ENCODE measurements around the gene GPRIN1. TPM values are rescaled to one million over a fixed set of nuclear protein-coding genes. Genes with fewer than 3 reads are reported as not detected.

Gene GPRIN1
- total RNA-seq, 2 donors from 2014 or later, result 2.1 to 3.1 TPM

GRCh38 chr5:176654856-176655255 lies 44.9 kb upstream of the GPRIN1 start:
- TF ChIP-seq CTCF (IDR thresholded peaks at IDR 0.05), result no peak
- H3K36me3 ChIP-seq, result no peaks in the 10 kb centered on the region
- H3K9me3 ChIP-seq, result no peaks in the 10 kb centered on the region
- intact Hi-C loops (cut with DNase I), result loop anchor here (5.0 kb wide), 1 partner anchor 457 kb away; no protein-coding TSS in a partner anchor
- H3K27me3 ChIP-seq, result no peaks in the 10 kb centered on the region
- DNase-seq, result no peak
- H3K4me3 ChIP-seq, result no peak overlapping the region
- H3K27ac ChIP-seq, result no peak overlapping the region
- no peak overlapping the region for H3K9ac ChIP-seq (ENCODE audit: low read depth in 2 of 2, low read length in 2 of 2)
- peaks cover 9% of the 10 kb centered on the region for H3K4me1 ChIP-seq

- Histone ChIP-seq H3K4me3 (no peak overlapping the region), H3K27ac (no peak overlapping the region), H3K9ac (ENCODE audit: low read depth in 2 of 2, low read length in 2 of 2) (no peak overlapping the region), H3K4me1 (peaks cover 7% of the 10 kb centered on the region), H3K27me3 (no peaks in the 10 kb centered on the region), H3K36me3 (no peaks in the 10 kb centered on the region), H3K9me3 (no peaks in the 10 kb centered on the region)
- intact Hi-C loops (cut with DNase I), result no loop called here
- DNase-seq, result no peak
- TF ChIP-seq CTCF (IDR thresholded peaks at IDR 0.05), result no peak
Measured at GRCh38 chr5:176653401-176654385, 43.7 kb upstream of the GPRIN1 start.

- no peak for DNase-seq
- Histone ChIP-seq H3K9me3 (no peaks in the 10 kb centered on the region), H3K9ac (ENCODE audit: low read depth in 2 of 2, low read length in 2 of 2) (no peak overlapping the region), H3K36me3 (no peaks in the 10 kb centered on the region), H3K4me3 (no peak overlapping the region), H3K27me3 (no peaks in the 10 kb centered on the region), H3K4me1 (peaks cover 7% of the 10 kb centered on the region), H3K27ac (no peak overlapping the region)
- TF ChIP-seq CTCF (IDR thresholded peaks at IDR 0.05), result no peak
- intact Hi-C loops (cut with DNase I), result no loop called here
Measured at GRCh38 chr5:176652136-176652535, 42.2 kb upstream of the GPRIN1 start.

GRCh38 chr5:176651472-176651980 lies 41.6 kb upstream of the GPRIN1 start:
- no peak for TF ChIP-seq CTCF (IDR thresholded peaks at IDR 0.05)
- H3K27ac ChIP-seq, result no peak overlapping the region
- no peaks in the 10 kb centered on the region for H3K36me3 ChIP-seq
- H3K4me3 ChIP-seq, result no peak overlapping the region
- intact Hi-C loops (cut with DNase I), result no loop called here
- H3K4me1 ChIP-seq, result peaks cover 9% of the 10 kb centered on the region
- H3K27me3 ChIP-seq, result no peaks in the 10 kb centered on the region
- H3K9ac ChIP-seq (ENCODE audit: low read depth in 2 of 2, low read length in 2 of 2), result no peak overlapping the region
- DNase-seq, result no peak
- H3K9me3 ChIP-seq, result no peaks in the 10 kb centered on the region

GRCh38 chr5:176650354-176650884 lies 40.5 kb upstream of the GPRIN1 start:
- no peak for DNase-seq
- no peaks in the 10 kb centered on the region for H3K36me3 ChIP-seq
- TF ChIP-seq CTCF (IDR thresholded peaks at IDR 0.05), result no peak
- intact Hi-C loops (cut with DNase I), result no loop called here
- no peak overlapping the region for H3K9ac ChIP-seq (ENCODE audit: low read depth in 2 of 2, low read length in 2 of 2)
- H3K27me3 ChIP-seq, result no peaks in the 10 kb centered on the region
- no peaks in the 10 kb centered on the region for H3K9me3 ChIP-seq
- peaks cover 11% of the 10 kb centered on the region for H3K4me1 ChIP-seq
- no peak overlapping the region for H3K27ac ChIP-seq
- H3K4me3 ChIP-seq, result no peak overlapping the region
